ENCODE data around the gene G3BP2.

Gene G3BP2

DNA sequence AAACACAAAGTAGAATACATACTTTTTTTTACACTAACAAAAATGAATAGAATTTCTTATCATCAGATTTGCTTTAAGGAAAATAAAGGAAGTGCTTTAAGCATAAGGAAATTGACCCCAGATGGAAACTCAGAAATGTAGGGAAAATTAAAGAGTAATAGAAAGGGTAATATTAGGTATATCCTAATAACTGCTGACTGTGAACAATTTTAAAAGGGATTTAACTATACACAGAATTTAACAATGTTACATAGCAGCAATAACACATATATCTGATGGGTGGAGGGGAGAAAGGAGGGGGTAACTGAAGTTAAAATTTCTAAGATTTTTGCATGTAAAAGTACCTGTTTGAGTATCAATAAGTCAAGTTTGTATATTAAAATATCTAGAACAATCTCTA, 51.5 kb downstream of the G3BP2 start:
- Histone ChIP-seq H4K20me1 (ENCODE audit: insufficient read depth, low read length) (no peaks in the 10 kb centered on the region), H3K36me3 (ENCODE audit: insufficient read depth, low read length) (no peaks in the 10 kb centered on the region), H3K27me3 (ENCODE audit: insufficient read depth, low read length, poor library complexity) (no peaks in the 10 kb centered on the region), H3K4me3 (ENCODE audit: low read depth in 1 of 2, low read length in 2 of 2) (no peak overlapping the region), H3K9ac (ENCODE audit: low read depth, low read length) (no peak overlapping the region), H3K4me2 (ENCODE audit: insufficient read depth, low read length) (no peak overlapping the region), H3K79me2 (ENCODE audit: insufficient read depth, low read length) (no peaks in the 10 kb centered on the region), H3K27ac (ENCODE audit: low read length) (no peak overlapping the region), H3K4me1 (ENCODE audit: insufficient read depth, low read length) (no peaks in the 10 kb centered on the region), H2AFZ (ENCODE audit: low read depth, low read length) (no peak overlapping the region), H3K9me3 (ENCODE audit: insufficient read depth, low read length, severe bottlenecking) (no peaks in the 10 kb centered on the region)
- TF ChIP-seq EZH2 (IDR thresholded peaks at IDR 0.05; ENCODE audit: borderline replicate concordance, low read depth, low read length, severe bottlenecking): no peak
- DNase-seq (no peak), ATAC-seq (ENCODE audit: insufficient read depth, low read depth) (no peak)

DNA sequence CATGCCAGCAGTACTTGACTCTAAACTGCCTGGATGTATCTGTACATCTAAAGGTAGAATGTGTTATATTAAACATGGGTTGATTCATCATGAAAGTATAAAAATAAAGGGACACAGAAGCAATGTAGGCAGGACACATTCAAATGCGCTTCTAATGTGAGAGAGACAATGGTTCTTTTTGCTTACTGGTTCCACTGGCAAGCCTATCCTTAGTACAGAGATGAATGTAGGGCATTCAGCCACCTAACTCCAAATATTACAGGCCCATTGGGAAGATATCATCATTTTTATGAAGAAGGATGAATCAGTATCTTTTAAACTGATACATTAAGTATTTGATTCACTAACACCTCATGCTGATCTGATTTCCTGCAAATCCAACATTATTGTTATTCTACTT, 60.9 kb downstream of the G3BP2 start:
- H3K4me1 ChIP-seq (ENCODE audit: insufficient read depth, low read length): no peaks in the 10 kb centered on the region
- no peak overlapping the region for H3K9ac ChIP-seq (ENCODE audit: low read depth, low read length)
- no peak for ATAC-seq (ENCODE audit: insufficient read depth, low read depth)
- no peaks in the 10 kb centered on the region for H3K9me3 ChIP-seq (ENCODE audit: insufficient read depth, low read length, severe bottlenecking)
- H3K27me3 ChIP-seq (ENCODE audit: insufficient read depth, low read length, poor library complexity): no peaks in the 10 kb centered on the region
- no peaks in the 10 kb centered on the region for H3K36me3 ChIP-seq (ENCODE audit: insufficient read depth, low read length)
- no peak overlapping the region for H3K4me2 ChIP-seq (ENCODE audit: insufficient read depth, low read length)
- H4K20me1 ChIP-seq (ENCODE audit: insufficient read depth, low read length): no peaks in the 10 kb centered on the region
- DNase-seq: no peak
- no peaks in the 10 kb centered on the region for H3K79me2 ChIP-seq (ENCODE audit: insufficient read depth, low read length)
- no peak overlapping the region for H3K4me3 ChIP-seq (ENCODE audit: low read depth in 1 of 2, low read length in 2 of 2)
- H3K27ac ChIP-seq (ENCODE audit: low read length): no peak overlapping the region
- no peak for TF ChIP-seq EZH2 (IDR thresholded peaks at IDR 0.05; ENCODE audit: borderline replicate concordance, low read depth, low read length, severe bottlenecking)
- no peak overlapping the region for H2AFZ ChIP-seq (ENCODE audit: low read depth, low read length)

DNA sequence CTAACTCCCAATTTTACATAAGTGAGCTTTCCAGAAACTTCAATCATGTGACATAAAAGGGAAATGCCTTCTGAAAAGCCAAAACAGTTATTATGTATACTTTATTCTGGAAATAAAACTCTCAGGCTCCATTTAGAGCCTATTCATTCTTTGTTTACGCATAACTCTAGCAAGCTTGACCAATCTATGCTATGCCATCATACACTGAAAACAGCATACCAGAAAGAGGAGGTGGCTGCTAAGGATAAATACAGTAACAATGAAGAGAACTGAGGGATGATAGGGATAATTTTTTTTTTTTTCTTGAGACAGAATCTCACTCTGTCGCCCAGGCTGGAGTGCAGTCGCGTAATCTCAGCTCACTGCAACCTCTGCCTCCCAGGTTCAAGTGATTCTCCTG, 67.3 kb downstream of the G3BP2 start:
- ATAC-seq (ENCODE audit: insufficient read depth, low read depth) (no peak), DNase-seq (no peak)
- no peaks in the 10 kb centered on the region for H3K9me3 ChIP-seq (ENCODE audit: insufficient read depth, low read length, severe bottlenecking)
- H3K27ac ChIP-seq (ENCODE audit: low read length): no peak overlapping the region
- H3K4me2 ChIP-seq (ENCODE audit: insufficient read depth, low read length): no peak overlapping the region
- H3K36me3 ChIP-seq (ENCODE audit: insufficient read depth, low read length): no peaks in the 10 kb centered on the region
- no peaks in the 10 kb centered on the region for H3K27me3 ChIP-seq (ENCODE audit: insufficient read depth, low read length, poor library complexity)
- no peaks in the 10 kb centered on the region for H3K79me2 ChIP-seq (ENCODE audit: insufficient read depth, low read length)
- H3K4me3 ChIP-seq (ENCODE audit: low read depth in 1 of 2, low read length in 2 of 2): no peak overlapping the region
- no peak for TF ChIP-seq CTCF (IDR thresholded peaks at IDR 0.05; ENCODE audit: borderline replicate concordance, extremely low read depth, low read length, poor library complexity, severe bottlenecking)
- no peak for TF ChIP-seq EZH2 (IDR thresholded peaks at IDR 0.05; ENCODE audit: borderline replicate concordance, low read depth, low read length, severe bottlenecking)
- no peaks in the 10 kb centered on the region for H3K4me1 ChIP-seq (ENCODE audit: insufficient read depth, low read length)
- H4K20me1 ChIP-seq (ENCODE audit: insufficient read depth, low read length): no peaks in the 10 kb centered on the region
- no peak overlapping the region for H3K9ac ChIP-seq (ENCODE audit: low read depth, low read length)
- H2AFZ ChIP-seq (ENCODE audit: low read depth, low read length): no peak overlapping the region

DNA sequence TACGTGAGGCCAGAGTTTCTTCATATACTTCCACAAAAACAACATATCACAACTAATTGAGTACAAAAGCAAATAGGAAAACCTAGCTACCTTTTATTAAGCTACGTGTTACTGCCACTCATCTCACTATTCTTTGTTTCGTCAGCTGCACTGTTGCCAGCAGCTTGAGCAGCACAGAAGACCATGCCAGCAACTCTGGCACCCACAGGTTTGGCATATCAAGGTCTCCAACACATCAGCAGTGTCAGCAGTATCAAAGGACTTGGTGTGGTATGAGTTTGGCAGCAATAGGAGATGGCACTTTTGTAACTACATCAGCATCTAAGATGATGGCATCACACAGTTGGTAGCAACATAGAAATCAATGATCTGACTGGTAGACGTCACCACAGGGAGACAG, 73.6 kb downstream of the G3BP2 start:
- Histone ChIP-seq H3K4me1 (ENCODE audit: insufficient read depth, low read length) (no peaks in the 10 kb centered on the region), H3K9ac (ENCODE audit: low read depth, low read length) (no peak overlapping the region), H3K4me2 (ENCODE audit: insufficient read depth, low read length) (no peak overlapping the region), H3K27ac (ENCODE audit: low read length) (no peak overlapping the region), H3K9me3 (ENCODE audit: insufficient read depth, low read length, severe bottlenecking) (no peaks in the 10 kb centered on the region), H3K27me3 (ENCODE audit: insufficient read depth, low read length, poor library complexity) (no peaks in the 10 kb centered on the region), H3K36me3 (ENCODE audit: insufficient read depth, low read length) (no peaks in the 10 kb centered on the region), H3K4me3 (ENCODE audit: low read depth in 1 of 2, low read length in 2 of 2) (no peak overlapping the region), H3K79me2 (ENCODE audit: insufficient read depth, low read length) (no peaks in the 10 kb centered on the region), H2AFZ (ENCODE audit: low read depth, low read length) (no peak overlapping the region), H4K20me1 (ENCODE audit: insufficient read depth, low read length) (no peaks in the 10 kb centered on the region)
- TF ChIP-seq EZH2 (IDR thresholded peaks at IDR 0.05; ENCODE audit: borderline replicate concordance, low read depth, low read length, severe bottlenecking): no peak
- no peak for TF ChIP-seq CTCF (IDR thresholded peaks at IDR 0.05; ENCODE audit: borderline replicate concordance, extremely low read depth, low read length, poor library complexity, severe bottlenecking)
- DNase-seq (no peak), ATAC-seq (ENCODE audit: insufficient read depth, low read depth) (no peak)

All from DND-41 (cell line).